ENCODE measurements around the gene SCN2B. TPM values are rescaled to one million over a fixed set of nuclear protein-coding genes. Genes with fewer than 3 reads are reported as not detected.

The SCN2B gene
- total and polyA plus RNA-seq, 2 of the 4 experiments (the other 2 are of a cell fraction) = under 0.01 to 0.05 TPM

DNA sequence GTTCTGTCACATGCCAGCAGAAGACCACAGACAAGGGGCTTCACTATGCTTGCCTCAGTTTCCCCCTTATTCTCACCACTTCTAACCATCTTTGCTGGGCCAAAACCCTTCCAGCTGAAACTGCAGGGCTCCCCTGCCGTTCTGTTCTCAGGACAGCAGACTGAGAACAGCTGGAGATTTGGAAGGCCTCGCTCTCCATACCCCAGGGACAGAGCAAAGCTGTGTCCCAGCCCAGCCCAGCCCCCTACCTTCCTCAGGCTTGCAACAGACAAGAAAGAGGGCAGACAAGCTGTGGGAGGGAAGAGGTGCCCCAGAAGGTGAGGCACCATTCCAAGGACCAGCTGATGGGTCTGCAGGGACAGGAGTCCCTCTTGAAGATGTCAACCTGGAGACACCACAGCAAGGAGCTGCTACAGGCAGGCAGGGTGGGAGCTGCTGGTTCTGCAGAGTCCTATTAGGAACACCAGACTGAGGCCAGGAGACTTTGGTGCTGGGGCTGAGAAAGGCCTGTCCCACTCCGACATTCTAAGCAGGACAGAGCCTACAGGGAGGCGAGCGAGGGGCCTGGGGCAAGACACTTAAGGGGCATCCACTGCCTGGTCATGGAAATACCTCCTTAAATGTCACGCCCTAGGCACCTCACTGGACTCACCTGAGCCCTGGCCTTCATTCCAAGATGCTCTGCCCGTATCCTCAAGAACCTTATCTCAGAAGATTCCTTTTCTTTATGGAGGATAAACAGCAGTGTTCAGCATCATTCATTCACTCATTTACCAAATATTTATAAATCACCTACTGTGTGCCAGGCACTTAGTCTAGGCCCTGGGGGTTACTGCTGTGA lies 6.9 kb downstream of the SCN2B start (continued):
- TF ChIP-seq, protein P1, sequence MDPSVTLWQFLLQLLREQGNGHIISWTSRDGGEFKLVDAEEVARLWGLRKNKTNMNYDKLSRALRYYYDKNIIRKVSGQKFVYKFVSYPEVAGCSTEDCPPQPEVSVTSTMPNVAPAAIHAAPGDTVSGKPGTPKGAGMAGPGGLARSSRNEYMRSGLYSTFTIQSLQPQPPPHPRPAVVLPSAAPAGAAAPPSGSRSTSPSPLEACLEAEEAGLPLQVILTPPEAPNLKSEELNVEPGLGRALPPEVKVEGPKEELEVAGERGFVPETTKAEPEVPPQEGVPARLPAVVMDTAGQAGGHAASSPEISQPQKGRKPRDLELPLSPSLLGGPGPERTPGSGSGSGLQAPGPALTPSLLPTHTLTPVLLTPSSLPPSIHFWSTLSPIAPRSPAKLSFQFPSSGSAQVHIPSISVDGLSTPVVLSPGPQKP (IDR thresholded peaks at IDR 0.05; ENCODE audit: borderline replicate concordance, low read depth, low read length) = no peak

DNA sequence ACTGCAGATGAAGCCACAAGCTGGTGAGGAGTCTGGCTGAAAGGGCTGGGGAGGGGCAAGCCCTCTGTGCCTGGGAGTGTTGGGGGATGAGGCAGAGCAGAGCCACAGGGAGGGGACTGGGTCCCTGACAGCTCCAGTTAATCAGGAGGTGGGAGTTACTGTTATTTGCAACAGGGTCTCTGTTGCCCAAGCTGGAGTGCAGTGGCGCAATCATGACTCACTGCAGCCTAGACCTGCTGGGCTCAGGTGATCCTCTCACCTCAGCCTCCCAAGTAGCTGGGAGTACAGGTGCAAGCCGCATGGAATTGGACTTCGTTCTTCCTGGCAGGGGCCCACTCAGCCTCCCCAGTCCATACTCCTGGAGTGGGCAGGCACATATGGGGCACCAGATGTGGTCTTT lies 7.7 kb downstream of the SCN2B start:
- no peak overlapping the region for H3K27ac ChIP-seq (ENCODE audit: insufficient read depth, low read length)
- H4K20me1 ChIP-seq (ENCODE audit: insufficient read depth, low read length) = no peaks in the 10 kb centered on the region
- H2BK20ac ChIP-seq (ENCODE audit: low read depth, low read length) = no peak overlapping the region
- DNase-seq (no peak), ATAC-seq (ENCODE audit: low read depth) (no peak)
- H3K9ac ChIP-seq (ENCODE audit: low read depth, low read length) = no peak overlapping the region
- ChIA-PET POLR2A (ENCODE audit: unreplicated experiment) (no interaction called here), CTCF (no interaction called here)
- H3K4ac ChIP-seq (ENCODE audit: low read depth, low read length) = no peak overlapping the region
- H3K9me1 ChIP-seq (ENCODE audit: insufficient read depth, low read length) = no peaks in the 10 kb centered on the region
- BruUV-seq (replicated peaks) = no TSS peak
- no peak overlapping the region for H2BK15ac ChIP-seq (ENCODE audit: low read depth, low read length)
- no peak overlapping the region for H4K8ac ChIP-seq (ENCODE audit: low read depth in 2 of 2, low read length in 2 of 2)
- H2AK9ac ChIP-seq (replicated peaks; ENCODE audit: low read depth, low read length, poor library complexity) = no peak overlapping the region
- intact Hi-C loops (cut with micrococcal nuclease) = no loop called here
- H3K4me2 ChIP-seq (ENCODE audit: low read depth, low read length) = no peak overlapping the region
- H4K5ac ChIP-seq (ENCODE audit: low read depth, low read length) = no peak overlapping the region
- no peak overlapping the region for H3K14ac ChIP-seq (replicated peaks; ENCODE audit: low read depth, low read length)
- H2AFZ ChIP-seq (replicated peaks; ENCODE audit: low read length, poor library complexity) = no peak overlapping the region
- H3K4me3 ChIP-seq (ENCODE audit: insufficient read depth, low read depth, low read length) = no peak overlapping the region
- H3K79me1 ChIP-seq (ENCODE audit: low read depth in 1 of 2, low read length in 2 of 2) = no peaks in the 10 kb centered on the region
- in situ Hi-C loops (cut with MboI; ENCODE audit: low sequenced_read_pairs) = no loop called here
- H3K36me3 ChIP-seq (ENCODE audit: control insufficient read depth, insufficient read depth, low read length) = no peaks in the 10 kb centered on the region
- dilution Hi-C loops (cut with HindIII; ENCODE audit: low sequenced_read_pairs, unreplicated experiment) = no loop called here
- H2BK120ac ChIP-seq (ENCODE audit: low read depth, low read length) = no peak overlapping the region
- H3K4me1 ChIP-seq (ENCODE audit: control insufficient read depth, insufficient read depth, low read length) = no peaks in the 10 kb centered on the region
- no peak overlapping the region for H4K91ac ChIP-seq (ENCODE audit: insufficient read depth, low read depth, low read length)
- H3K18ac ChIP-seq (ENCODE audit: low read depth, low read length) = no peak overlapping the region
- WGBS, 2 experiments (ENCODE audit: extremely low coverage in 2 of 2, insufficient read length in 1 of 2) = no CpG with 5 or more reads among the region's 3 CpGs
- H2BK5ac ChIP-seq (ENCODE audit: low read depth, low read length, poor library complexity, severe bottlenecking) = no peak overlapping the region
- peaks cover 20% of the 10 kb centered on the region for H3K27me3 ChIP-seq (ENCODE audit: control insufficient read depth, insufficient read depth, low read length)
- H2AK5ac ChIP-seq (ENCODE audit: low read depth, low read length) = no peak overlapping the region
- H3K23ac ChIP-seq (ENCODE audit: low read depth, low read length) = no peak overlapping the region
- TF ChIP-seq CHD1 (IDR thresholded peaks at IDR 0.05; ENCODE audit: low read depth, low read length) (no peak), RAD21 (IDR thresholded peaks at IDR 0.05; ENCODE audit: low read length) (no peak), MAFK (IDR thresholded peaks at IDR 0.05; ENCODE audit: low read depth, low read length) (no peak), SMC3 (IDR thresholded peaks at IDR 0.05; ENCODE audit: low read depth, low read length) (no peak), RFX5 (IDR thresholded peaks at IDR 0.05; ENCODE audit: low read depth, low read length) (no peak), BHLHE40 (IDR thresholded peaks at IDR 0.05; ENCODE audit: low read depth, low read length) (no peak), RCOR1 (IDR thresholded peaks at IDR 0.05; ENCODE audit: insufficient replicate concordance, low read length) (no peak), POLR2A (IDR thresholded peaks at IDR 0.05; ENCODE audit: low read depth, low read length) (no peak)
- TF ChIP-seq, protein P2, sequence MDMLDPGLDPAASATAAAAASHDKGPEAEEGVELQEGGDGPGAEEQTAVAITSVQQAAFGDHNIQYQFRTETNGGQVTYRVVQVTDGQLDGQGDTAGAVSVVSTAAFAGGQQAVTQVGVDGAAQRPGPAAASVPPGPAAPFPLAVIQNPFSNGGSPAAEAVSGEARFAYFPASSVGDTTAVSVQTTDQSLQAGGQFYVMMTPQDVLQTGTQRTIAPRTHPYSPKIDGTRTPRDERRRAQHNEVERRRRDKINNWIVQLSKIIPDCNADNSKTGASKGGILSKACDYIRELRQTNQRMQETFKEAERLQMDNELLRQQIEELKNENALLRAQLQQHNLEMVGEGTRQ (IDR thresholded peaks at IDR 0.05; ENCODE audit: low read depth, low read length) = no peak
- TF ChIP-seq, protein P1 (IDR thresholded peaks at IDR 0.05; ENCODE audit: borderline replicate concordance, low read depth, low read length) = no peak
- no peak overlapping the region for H3K56ac ChIP-seq (ENCODE audit: extremely low read depth, insufficient read depth, low read length)
- H3K9me3 ChIP-seq (ENCODE audit: control insufficient read depth, insufficient read depth, low read length) = no peaks in the 10 kb centered on the region

Data from IMR-90 (cell line).